Gastroesophageal sphincter (tissue), 3 donors: ENCODE data around the gene BRINP3.

Experiments used
- POLR2A ChIP-seq, 2 donors: fragments of 450-650 bp; IDR thresholded peaks; one replicate each; pipeline ENCODE4 v1.6.1; 2017; ENCODE audit warnings: antibody characterized with exemption in 2 of 2, mild to moderate bottlenecking in 2 of 2, moderate library complexity in 1 of 2
- POLR2AphosphoS5 ChIP-seq: sonication (generic); formaldehyde crosslinking; IDR thresholded peaks from one replicate; pipeline ENCODE4 v1.6.1; 2017; ENCODE audit warnings: antibody characterized with exemption
- TF ChIP-seq, protein P1 (sequence below), 4 experiments: fragments of 200-600 bp in 2 of 4; fragments of 450-650 bp in 2 of 4; sonication (generic) in 1 of 4; IDR thresholded peaks; one replicate each; pipeline ENCODE4 v1.5.1; 2017 to 2019; ENCODE audit warnings: antibody characterized with exemption in 4 of 4, mild to moderate bottlenecking in 2 of 4, moderate library complexity in 2 of 4

DNA sequence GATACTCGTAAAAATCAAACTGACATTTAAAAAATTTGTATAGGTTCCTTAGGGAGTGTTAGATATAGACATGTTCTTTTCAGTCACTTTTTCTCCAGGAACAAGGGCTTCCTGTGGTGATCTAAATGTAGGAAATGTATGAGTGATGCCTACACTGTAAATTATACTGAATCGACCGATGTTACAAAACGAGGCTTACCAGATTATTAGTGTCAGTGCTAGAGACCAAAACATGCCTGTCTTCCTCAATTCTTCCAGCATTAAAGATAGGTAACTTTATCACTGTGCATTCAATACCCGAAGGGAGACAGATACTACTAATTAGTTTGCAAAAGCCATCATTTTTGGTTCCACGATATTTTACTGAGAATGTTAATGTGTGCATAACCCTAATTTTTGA is 86.1 kb downstream of the BRINP3 start:
- TF ChIP-seq, protein P1, sequence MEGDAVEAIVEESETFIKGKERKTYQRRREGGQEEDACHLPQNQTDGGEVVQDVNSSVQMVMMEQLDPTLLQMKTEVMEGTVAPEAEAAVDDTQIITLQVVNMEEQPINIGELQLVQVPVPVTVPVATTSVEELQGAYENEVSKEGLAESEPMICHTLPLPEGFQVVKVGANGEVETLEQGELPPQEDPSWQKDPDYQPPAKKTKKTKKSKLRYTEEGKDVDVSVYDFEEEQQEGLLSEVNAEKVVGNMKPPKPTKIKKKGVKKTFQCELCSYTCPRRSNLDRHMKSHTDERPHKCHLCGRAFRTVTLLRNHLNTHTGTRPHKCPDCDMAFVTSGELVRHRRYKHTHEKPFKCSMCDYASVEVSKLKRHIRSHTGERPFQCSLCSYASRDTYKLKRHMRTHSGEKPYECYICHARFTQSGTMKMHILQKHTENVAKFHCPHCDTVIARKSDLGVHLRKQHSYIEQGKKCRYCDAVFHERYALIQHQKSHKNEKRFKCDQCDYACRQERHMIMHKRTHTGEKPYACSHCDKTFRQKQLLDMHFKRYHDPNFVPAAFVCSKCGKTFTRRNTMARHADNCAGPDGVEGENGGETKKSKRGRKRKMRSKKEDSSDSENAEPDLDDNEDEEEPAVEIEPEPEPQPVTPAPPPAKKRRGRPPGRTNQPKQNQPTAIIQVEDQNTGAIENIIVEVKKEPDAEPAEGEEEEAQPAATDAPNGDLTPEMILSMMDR (IDR thresholded peaks at IDR 0.05), result no peak
- TF ChIP-seq POLR2AphosphoS5 (no peak), POLR2A (IDR thresholded peaks at IDR 0.05) (no peak)
